ENCODE results near the gene ADAMTS12. TPM values are rescaled to one million over a fixed set of nuclear protein-coding genes. Genes with fewer than 3 reads are reported as not detected.

Gene ADAMTS12
- total RNA-seq, 2 experiments from 2014 or later, result not detected

DNA sequence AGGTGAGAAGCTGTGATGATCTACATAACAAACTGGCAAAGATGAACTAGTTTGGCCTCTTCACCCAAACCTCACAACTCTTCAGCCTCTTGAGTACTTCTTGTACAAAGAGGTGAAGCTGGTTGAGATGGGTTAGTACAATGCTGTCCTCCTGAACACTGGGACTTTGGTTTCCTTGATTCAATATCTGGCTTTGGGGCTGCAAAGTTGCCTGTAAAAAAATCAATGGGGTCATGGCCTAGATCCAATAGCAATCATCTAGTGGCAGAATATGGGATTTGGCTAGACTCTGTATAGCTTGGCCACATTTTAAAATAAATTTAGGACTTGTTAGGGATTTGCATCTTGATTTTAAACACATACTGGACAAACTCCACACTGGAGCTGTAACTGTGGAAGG lies 179.1 kb downstream of the ADAMTS12 start:
- Mint-ChIP-seq H3K36me3 (ENCODE audit: low read depth) (no peaks in the 10 kb centered on the region), H3K27me3 (no peaks in the 10 kb centered on the region), H3K9me3 (peaks cover 8% of the 10 kb centered on the region), H3K4me3 (no peak overlapping the region), H3K27ac (no peak overlapping the region), H3K4me1 (ENCODE audit: low read depth) (no peaks in the 10 kb centered on the region)
- CTCF ChIA-PET, result no interaction called here
- DNase-seq, result no peak
- no peak for ATAC-seq
- intact Hi-C loops (cut with micrococcal nuclease), result no loop called here
- TF ChIP-seq, protein P1, sequence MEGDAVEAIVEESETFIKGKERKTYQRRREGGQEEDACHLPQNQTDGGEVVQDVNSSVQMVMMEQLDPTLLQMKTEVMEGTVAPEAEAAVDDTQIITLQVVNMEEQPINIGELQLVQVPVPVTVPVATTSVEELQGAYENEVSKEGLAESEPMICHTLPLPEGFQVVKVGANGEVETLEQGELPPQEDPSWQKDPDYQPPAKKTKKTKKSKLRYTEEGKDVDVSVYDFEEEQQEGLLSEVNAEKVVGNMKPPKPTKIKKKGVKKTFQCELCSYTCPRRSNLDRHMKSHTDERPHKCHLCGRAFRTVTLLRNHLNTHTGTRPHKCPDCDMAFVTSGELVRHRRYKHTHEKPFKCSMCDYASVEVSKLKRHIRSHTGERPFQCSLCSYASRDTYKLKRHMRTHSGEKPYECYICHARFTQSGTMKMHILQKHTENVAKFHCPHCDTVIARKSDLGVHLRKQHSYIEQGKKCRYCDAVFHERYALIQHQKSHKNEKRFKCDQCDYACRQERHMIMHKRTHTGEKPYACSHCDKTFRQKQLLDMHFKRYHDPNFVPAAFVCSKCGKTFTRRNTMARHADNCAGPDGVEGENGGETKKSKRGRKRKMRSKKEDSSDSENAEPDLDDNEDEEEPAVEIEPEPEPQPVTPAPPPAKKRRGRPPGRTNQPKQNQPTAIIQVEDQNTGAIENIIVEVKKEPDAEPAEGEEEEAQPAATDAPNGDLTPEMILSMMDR (IDR thresholded peaks at IDR 0.05), result no peak
- POLR2A ChIA-PET, result no interaction called here

DNA sequence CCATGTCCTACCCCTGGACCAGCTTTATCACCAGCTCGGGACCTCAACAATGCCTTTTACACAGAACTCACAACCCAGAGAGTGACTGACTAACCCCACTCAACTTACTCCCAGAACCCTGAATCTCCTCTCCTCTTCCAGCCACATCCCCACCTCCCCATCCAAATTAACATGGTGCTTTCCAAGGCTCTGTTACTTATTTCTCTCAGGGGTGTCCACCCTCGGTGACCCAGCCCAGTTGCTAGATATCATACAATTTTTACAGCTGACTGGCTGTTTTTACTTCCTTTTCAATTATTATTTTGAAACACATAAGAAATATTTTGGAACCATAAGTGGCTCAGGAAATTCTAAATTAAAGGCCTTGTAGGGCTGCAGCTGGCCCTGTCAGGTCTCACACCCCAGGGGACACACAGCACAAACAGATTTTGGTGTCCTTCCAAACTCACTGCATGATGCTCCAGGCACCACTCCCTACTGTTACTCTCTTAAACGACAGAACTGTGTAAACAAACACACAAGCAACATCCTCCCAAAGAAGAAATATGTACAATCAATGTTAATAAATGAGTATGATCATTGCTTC lies 180.6 kb downstream of the ADAMTS12 start:
- intact Hi-C loops (cut with micrococcal nuclease), result no loop called here
- ATAC-seq, result no peak
- peaks cover 8% of the 10 kb centered on the region for H3K9me3 Mint-ChIP-seq
- no peak overlapping the region for H3K27ac Mint-ChIP-seq
- no peaks in the 10 kb centered on the region for H3K36me3 Mint-ChIP-seq (ENCODE audit: low read depth)
- H3K27me3 Mint-ChIP-seq, result no peaks in the 10 kb centered on the region
- no peak for DNase-seq
- ChIA-PET CTCF (no interaction called here), POLR2A (interaction anchor here (0.6 kb wide), 1 partner anchor 183 kb away, joined by 3 read pairs; no protein-coding TSS in a partner anchor)
- no peaks in the 10 kb centered on the region for H3K4me1 Mint-ChIP-seq (ENCODE audit: low read depth)
- H3K4me3 Mint-ChIP-seq, result no peak overlapping the region
- TF ChIP-seq, protein P1 (IDR thresholded peaks at IDR 0.05), result no peak

DNA sequence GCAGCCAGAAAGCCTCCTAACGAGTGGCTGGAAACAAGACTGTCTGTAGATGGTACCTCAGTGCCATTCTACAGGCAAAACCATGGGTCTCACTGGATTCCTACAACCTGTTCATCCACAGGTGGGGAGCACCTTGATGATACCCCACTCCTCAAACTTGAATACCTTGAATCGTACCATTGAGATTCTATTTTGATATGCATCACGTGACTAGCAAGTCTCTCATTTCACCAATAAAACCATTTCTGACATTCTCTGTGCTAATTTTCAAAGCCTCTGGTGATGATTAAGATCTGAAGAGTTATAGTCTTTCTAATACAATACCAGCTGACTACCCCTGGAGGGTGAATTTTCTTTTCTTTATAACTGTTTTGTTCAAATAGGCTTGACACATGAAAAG lies 188.9 kb downstream of the ADAMTS12 start:
- Mint-ChIP-seq H3K4me1 (ENCODE audit: low read depth) (no peaks in the 10 kb centered on the region), H3K4me3 (no peak overlapping the region), H3K9me3 (no peaks in the 10 kb centered on the region), H3K36me3 (ENCODE audit: low read depth) (no peaks in the 10 kb centered on the region), H3K27me3 (no peaks in the 10 kb centered on the region), H3K27ac (no peak overlapping the region)
- DNase-seq (no peak), ATAC-seq (no peak)
- POLR2A ChIA-PET, result no interaction called here
- intact Hi-C loops (cut with micrococcal nuclease), result no loop called here
- TF ChIP-seq, protein P1 (IDR thresholded peaks at IDR 0.05), result no peak
- CTCF ChIA-PET, result no interaction called here

DNA sequence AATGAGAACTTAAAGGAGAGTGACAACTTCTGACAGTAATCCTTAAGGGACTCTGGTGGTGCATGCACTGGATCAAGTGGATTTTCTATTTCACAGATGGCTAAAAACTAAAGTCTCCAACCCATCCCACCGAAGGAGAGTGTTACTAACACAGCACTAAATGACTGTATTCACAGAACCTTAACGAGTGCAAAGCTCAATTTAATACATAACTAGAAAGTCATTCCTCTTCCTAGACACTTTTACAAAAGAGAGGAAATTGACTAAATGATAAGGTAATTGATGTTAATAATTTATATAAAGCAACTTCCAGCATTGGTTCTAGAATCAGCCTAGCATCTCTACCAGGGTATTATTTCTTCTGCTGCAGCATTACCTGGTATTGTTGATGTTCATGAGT lies 189.8 kb downstream of the ADAMTS12 start:
- ATAC-seq (no peak), DNase-seq (no peak)
- intact Hi-C loops (cut with micrococcal nuclease), result no loop called here
- POLR2A ChIA-PET, result no interaction called here
- no peak overlapping the region for H3K27ac Mint-ChIP-seq
- no peaks in the 10 kb centered on the region for H3K9me3 Mint-ChIP-seq
- no peak overlapping the region for H3K4me3 Mint-ChIP-seq
- H3K36me3 Mint-ChIP-seq (ENCODE audit: low read depth), result no peaks in the 10 kb centered on the region
- CTCF ChIA-PET, result no interaction called here
- no peaks in the 10 kb centered on the region for H3K27me3 Mint-ChIP-seq
- TF ChIP-seq, protein P1 (IDR thresholded peaks at IDR 0.05), result no peak
- no peaks in the 10 kb centered on the region for H3K4me1 Mint-ChIP-seq (ENCODE audit: low read depth)

DNA sequence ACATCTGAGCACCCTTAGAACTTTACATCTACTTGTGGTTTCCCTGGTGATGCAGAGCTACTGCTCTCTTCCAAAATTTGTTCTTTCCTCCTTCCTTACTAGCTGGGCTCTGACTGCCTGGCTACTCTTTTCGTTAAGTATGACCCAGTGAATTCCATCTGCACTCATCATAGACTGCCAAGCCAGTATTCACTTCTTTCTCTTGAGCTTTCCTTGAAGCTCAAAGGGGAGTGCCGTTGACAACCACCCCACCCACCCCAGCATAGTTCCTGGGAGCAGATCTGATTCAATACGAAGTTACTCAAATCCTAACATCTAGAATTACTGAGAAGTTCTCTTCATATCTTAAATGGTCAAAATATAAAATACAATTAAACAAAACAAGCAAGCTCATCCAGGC lies 190.5 kb downstream of the ADAMTS12 start:
- Mint-ChIP-seq H3K27ac (no peak overlapping the region), H3K4me1 (ENCODE audit: low read depth) (no peaks in the 10 kb centered on the region), H3K9me3 (no peaks in the 10 kb centered on the region), H3K4me3 (no peak overlapping the region), H3K36me3 (ENCODE audit: low read depth) (no peaks in the 10 kb centered on the region), H3K27me3 (no peaks in the 10 kb centered on the region)
- TF ChIP-seq, protein P1 (IDR thresholded peaks at IDR 0.05), result no peak
- ATAC-seq (no peak), DNase-seq (no peak)
- intact Hi-C loops (cut with micrococcal nuclease), result no loop called here
- ChIA-PET POLR2A (no interaction called here), CTCF (no interaction called here)

All from activated CD8-positive, alpha-beta T cell treated with anti-CD3 and anti-CD28 coated beads for 36 hours (primary cell).